ENCODE results near the gene USP43. TPM values are rescaled to one million over a fixed set of nuclear protein-coding genes. Genes with fewer than 3 reads are reported as not detected.
"Not testable (repeated sequence)": the region's sequence is repeated elsewhere in the genome, so short reads cannot be mapped to it uniquely, and the experiment has no call there.

The USP43 gene
- total and polyA plus RNA-seq, 12 donors: 0.11 to 1.2 (median 0.54) TPM; not detected in 2

DNA sequence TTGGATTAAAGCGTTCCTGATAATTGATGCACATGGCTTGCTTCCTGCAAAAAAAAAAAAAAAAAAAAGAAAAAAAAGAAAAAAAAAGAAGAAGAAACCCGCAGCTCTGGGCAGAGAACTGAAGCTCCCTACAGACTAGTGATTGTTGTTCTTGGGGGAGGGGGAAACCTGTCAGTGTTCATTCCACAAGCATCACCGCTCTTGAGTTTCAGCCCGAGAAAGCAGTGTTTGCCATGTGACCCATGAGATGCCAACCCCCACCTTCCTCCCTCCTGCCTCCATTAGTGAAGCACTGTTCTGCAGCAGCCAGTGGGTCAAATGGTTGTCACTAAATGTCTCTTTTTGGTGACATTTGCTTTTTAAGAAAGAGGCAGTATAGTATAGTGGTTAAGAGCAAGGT lies 1.7 kb downstream of the USP43 start:
- Histone ChIP-seq H3K36me3 (replicated peaks in 1 of 2) (no peaks in the 10 kb centered on the region), H3K27me3 (peaks cover 23% of the 10 kb centered on the region), H3K9me3 (replicated peaks in 1 of 3) (no peaks in the 10 kb centered on the region), H3K4me3 (no peak overlapping the region), H3K27ac (no peak overlapping the region), H3K4me1 (replicated peaks in 1 of 2) (peaks cover 9 to 11% of the 10 kb centered on the region in 2 donors)
- 21 to 46% (median 36%) methylated on average over 4 of the region's 4 CpGs for WGBS, 4 donors
- intact Hi-C loops (cut with DNase I): no loop called here
- TF ChIP-seq POLR2A (IDR thresholded peaks at IDR 0.05): no peak
- DNase-seq: no peak

DNA sequence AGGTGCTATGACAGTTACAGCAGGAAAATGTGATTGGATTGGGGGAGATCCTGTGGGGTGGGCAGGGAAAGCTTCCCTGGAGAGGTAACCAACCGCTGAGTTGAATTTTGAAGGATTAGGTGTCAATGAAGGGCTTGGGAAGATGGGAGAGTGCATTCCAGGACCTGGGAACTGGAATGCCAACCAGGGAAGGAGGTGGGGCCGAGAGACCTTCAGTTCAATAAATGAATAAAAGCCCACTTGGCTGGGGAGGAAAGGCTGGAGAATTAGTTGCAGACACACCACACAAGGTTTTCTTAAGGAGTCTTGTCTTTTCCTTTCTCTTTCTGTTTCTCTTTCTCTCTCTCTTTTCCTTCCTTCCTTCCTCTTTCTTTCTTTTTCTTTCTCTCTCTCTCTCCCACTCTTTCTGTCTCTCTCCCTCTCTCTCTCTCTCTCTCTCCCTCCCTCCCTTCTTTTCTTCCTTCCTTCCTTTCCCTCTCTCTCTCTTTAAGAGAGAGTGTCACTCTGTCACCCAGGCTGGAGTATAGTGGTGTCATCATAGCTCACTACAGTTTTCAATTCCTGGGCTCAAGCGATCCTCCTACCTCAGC lies 3.3 kb downstream of the USP43 start:
- Histone ChIP-seq H3K27ac (no peak overlapping the region), H3K4me3 (no peak overlapping the region), H3K27me3 (peaks cover 23% of the 10 kb centered on the region), H3K4me1 (replicated peaks in 1 of 2) (peaks cover 9 to 11% of the 10 kb centered on the region in 2 donors), H3K36me3 (replicated peaks in 1 of 2) (no peaks in the 10 kb centered on the region), H3K9me3 (replicated peaks in 1 of 3) (no peaks in the 10 kb centered on the region)
- no peak for TF ChIP-seq POLR2A (IDR thresholded peaks at IDR 0.05)
- TF ChIP-seq, protein P1, sequence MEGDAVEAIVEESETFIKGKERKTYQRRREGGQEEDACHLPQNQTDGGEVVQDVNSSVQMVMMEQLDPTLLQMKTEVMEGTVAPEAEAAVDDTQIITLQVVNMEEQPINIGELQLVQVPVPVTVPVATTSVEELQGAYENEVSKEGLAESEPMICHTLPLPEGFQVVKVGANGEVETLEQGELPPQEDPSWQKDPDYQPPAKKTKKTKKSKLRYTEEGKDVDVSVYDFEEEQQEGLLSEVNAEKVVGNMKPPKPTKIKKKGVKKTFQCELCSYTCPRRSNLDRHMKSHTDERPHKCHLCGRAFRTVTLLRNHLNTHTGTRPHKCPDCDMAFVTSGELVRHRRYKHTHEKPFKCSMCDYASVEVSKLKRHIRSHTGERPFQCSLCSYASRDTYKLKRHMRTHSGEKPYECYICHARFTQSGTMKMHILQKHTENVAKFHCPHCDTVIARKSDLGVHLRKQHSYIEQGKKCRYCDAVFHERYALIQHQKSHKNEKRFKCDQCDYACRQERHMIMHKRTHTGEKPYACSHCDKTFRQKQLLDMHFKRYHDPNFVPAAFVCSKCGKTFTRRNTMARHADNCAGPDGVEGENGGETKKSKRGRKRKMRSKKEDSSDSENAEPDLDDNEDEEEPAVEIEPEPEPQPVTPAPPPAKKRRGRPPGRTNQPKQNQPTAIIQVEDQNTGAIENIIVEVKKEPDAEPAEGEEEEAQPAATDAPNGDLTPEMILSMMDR (IDR thresholded peaks at IDR 0.05): no peak
- DNase-seq: no peak
- WGBS, 4 donors: 54 to 60% (median 56%) methylated on average over 3 of the region's 3 CpGs
- intact Hi-C loops (cut with DNase I): no loop called here

DNA sequence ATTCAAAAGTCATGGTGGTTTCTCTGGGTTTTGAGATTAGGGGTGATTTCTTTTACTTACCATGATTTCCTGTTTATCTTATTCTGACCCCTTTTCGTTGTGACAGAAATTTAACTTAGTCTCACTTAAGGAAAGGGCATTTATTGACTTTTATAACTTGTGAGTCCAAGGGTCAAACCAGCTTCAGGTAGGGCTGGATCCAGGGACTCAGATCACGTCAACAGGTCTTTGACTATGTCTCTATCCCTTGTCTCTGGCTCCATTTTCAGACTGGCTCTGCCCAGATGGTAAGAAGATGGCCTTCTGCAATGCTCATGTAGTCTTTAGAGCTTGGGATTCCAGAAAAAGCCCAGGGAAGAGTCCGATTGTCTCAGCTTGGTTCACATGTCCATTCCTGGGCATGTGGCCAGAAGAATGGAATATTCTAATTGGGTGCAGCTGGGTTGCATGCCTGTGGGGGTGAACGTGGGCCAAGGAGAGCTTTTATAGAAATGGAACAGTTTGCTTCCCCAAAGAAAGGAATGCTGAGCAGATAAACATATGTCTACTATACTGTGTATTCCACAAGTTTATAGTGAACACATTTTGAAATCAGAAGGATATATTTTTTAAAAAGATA lies 13.4 kb downstream of the USP43 start:
- intact Hi-C loops (cut with DNase I): no loop called here
- Histone ChIP-seq H3K9me3 (replicated peaks in 1 of 3) (no peaks in the 10 kb centered on the region), H3K36me3 (replicated peaks in 1 of 2) (no peaks in the 10 kb centered on the region), H3K4me3 (no peak overlapping the region), H3K27ac (no peak overlapping the region), H3K27me3 (no peaks in the 10 kb centered on the region), H3K4me1 (replicated peaks in 1 of 2) (no peaks in the 10 kb centered on the region)
- WGBS, 4 donors: 50 to 64% (median 60%) methylated on average over 4 of the region's 4 CpGs
- TF ChIP-seq, protein P1 (IDR thresholded peaks at IDR 0.05): no peak
- no peak for TF ChIP-seq POLR2A (IDR thresholded peaks at IDR 0.05)
- DNase-seq: no peak

DNA sequence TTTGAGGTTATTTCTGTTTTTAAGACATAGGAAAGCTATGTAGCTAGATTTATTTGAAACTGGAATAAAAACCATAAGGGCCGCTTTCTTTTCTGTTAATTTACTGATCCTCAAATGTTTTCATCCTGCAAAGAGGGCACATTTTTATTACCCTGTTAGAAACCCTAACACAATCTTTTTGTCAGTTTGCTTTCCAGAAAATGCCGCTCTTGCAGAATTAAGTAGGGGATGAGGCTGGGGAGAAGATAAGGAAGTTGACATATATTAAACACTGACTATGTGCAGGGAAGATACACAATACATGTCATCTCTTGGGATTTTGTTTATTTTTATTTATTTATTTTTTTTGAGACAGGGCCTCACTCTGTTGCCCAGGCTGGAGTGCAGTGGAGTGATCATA lies 15.7 kb downstream of the USP43 start:
- TF ChIP-seq, protein P1 (IDR thresholded peaks at IDR 0.05): no peak
- TF ChIP-seq POLR2A (IDR thresholded peaks at IDR 0.05): no peak
- WGBS, 4 donors: 76 to 88% (median 86%) methylated on average over 2 of the region's 2 CpGs
- Histone ChIP-seq H3K9me3 (replicated peaks in 1 of 3) (no peaks in the 10 kb centered on the region), H3K36me3 (replicated peaks in 1 of 2) (no peaks in the 10 kb centered on the region), H3K27ac (no peak overlapping the region), H3K4me3 (no peak overlapping the region), H3K4me1 (replicated peaks in 1 of 2) (no peaks in the 10 kb centered on the region), H3K27me3 (no peaks in the 10 kb centered on the region)
- intact Hi-C loops (cut with DNase I): loop anchor here in 1 of 2 donors (10.0 kb wide), 1 partner anchor 56 kb away; no protein-coding TSS in a partner anchor
- no peak for DNase-seq

DNA sequence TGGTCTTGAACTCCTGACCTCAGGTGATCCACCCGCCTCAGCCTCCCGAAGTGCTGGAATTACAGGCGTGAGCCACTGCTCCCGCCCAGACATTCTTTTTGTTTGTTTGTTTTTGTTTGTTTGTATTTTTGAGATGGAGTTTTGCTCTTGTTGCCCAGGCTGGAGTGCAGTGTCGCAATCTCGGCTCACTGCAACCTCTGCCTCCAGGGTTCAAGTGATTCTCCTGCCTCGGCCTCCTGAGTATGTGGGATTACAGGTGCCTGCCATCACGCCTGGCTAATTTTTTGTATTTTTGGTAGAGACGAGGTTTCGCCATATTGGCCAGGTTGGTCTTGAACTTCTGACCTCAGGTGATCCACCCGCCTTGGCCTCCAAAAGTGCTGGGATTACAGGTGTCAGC lies 18.2 kb downstream of the USP43 start:
- H3K27me3 ChIP-seq; DNase-seq; H3K9me3 ChIP-seq (replicated peaks in 1 of 3); H3K4me3 ChIP-seq; H3K27ac ChIP-seq; H3K36me3 ChIP-seq (replicated peaks in 1 of 2); H3K4me1 ChIP-seq (replicated peaks in 1 of 2): not testable (repeated sequence)
- intact Hi-C loops (cut with DNase I): loop anchor here in 1 of 2 donors (10.0 kb wide), 1 partner anchor 59 kb away; no protein-coding TSS in a partner anchor
- 84 to 94% (median 91%) methylated on average over 11 of the region's 11 CpGs for WGBS, 4 donors

Measured in adrenal gland (tissue), 12 donors.